Testis (tissue), 2 donors: ENCODE results near the gene DRD4.

Source experiments
- CTCF ChIP-seq, 3 experiments: fragments of 450-650 bp in 2 of 3; fragments of 200-600 bp in 1 of 3; sonication (generic) in 1 of 3; IDR thresholded peaks; one replicate each; pipeline ENCODE4 v1.5.1; 2016 to 2019; ENCODE audit warnings: antibody characterized with exemption in 3 of 3, mild to moderate bottlenecking in 2 of 3, moderate library complexity in 1 of 3
- POLR2A ChIP-seq: fragments of 450-650 bp; IDR thresholded peaks from one replicate; pipeline ENCODE4 v1.6.1; 2017; ENCODE audit warnings: antibody characterized with exemption, mild to moderate bottlenecking, moderate library complexity

GRCh38 chr11:645536-645935, 8.5 kb downstream of the DRD4 start:
- TF ChIP-seq CTCF (IDR thresholded peaks at IDR 0.05) (no peak), POLR2A (no peak)
